Transverse colon (tissue), 4 donors: ENCODE measurements around the gene TACC2. TPM values are rescaled to one million over a fixed set of nuclear protein-coding genes. Genes with fewer than 3 reads are reported as not detected.
A peak's percentile ranks its signal among the peaks of the same experiment; 100 is the strongest.
"Not testable (repeated sequence)": the region's sequence is repeated elsewhere in the genome, so short reads cannot be mapped to it uniquely, and the experiment has no call there.

Experiments
- DNase-seq: peaks from one replicate; pipeline ENCODE4 v3.0.0-alpha.2; 2019
- H3K27ac ChIP-seq, 4 donors: fragments of 200-600 bp; sonication (generic); 2 replicates each; pipeline ENCODE4 v1.5.1; 2016 to 2018; ENCODE audit warnings: inconsistent platforms in 4 of 4
- H3K27me3 ChIP-seq: fragments of 200-600 bp; sonication (generic); 2 replicates; pipeline ENCODE4 v1.5.1; 2017; ENCODE audit warnings: inconsistent platforms
- H3K36me3 ChIP-seq, 4 donors: fragments of 200-600 bp; sonication (generic); 2 replicates each; pipeline ENCODE4 v1.5.1; 2017 to 2019; ENCODE audit warnings: inconsistent platforms in 4 of 4
- H3K4me1 ChIP-seq, 4 donors: fragments of 200-600 bp; sonication (generic); 2 replicates each; pipeline ENCODE4 v1.5.1; 2017 to 2020; ENCODE audit warnings: inconsistent platforms in 4 of 4
- H3K4me3 ChIP-seq, 4 donors: fragments of 200-600 bp; sonication (generic); 1 replicate in 1 of 4; 2 replicates in 3 of 4; pipeline versions ENCODE4 v1.5.1 to v1.6.1; 2017 to 2019; ENCODE audit warnings: inconsistent platforms in 4 of 4
- H3K9me3 ChIP-seq, 2 donors: fragments of 200-600 bp; sonication (generic); 2 replicates each; pipeline ENCODE4 v1.5.1; 2017 to 2019; ENCODE audit warnings: inconsistent platforms in 2 of 2
- CTCF ChIP-seq, 5 experiments: fragments of 200-600 bp in 3 of 5; fragments of 450-650 bp in 2 of 5; sonication (generic) in 3 of 5; IDR thresholded peaks; 1 replicate in 2 of 5; 2 replicates in 3 of 5; pipeline ENCODE4 v1.5.1; 2016 to 2017; ENCODE audit warnings: antibody characterized with exemption in 5 of 5, inconsistent platforms in 3 of 5, mild to moderate bottlenecking in 2 of 5, moderate library complexity in 1 of 5
- EP300 ChIP-seq: sonication (generic); formaldehyde crosslinking; IDR thresholded peaks from one replicate; pipeline ENCODE4 v1.6.1; 2017; ENCODE audit warnings: antibody characterized with exemption, low read depth
- POLR2A ChIP-seq: fragments of 450-650 bp; IDR thresholded peaks from one replicate; pipeline ENCODE4 v1.6.1; 2016; ENCODE audit warnings: antibody characterized with exemption, mild to moderate bottlenecking, moderate library complexity
- POLR2AphosphoS5 ChIP-seq, 3 donors: sonication (generic); formaldehyde crosslinking; IDR thresholded peaks; one replicate each; pipeline ENCODE4 v1.6.1; 2016; ENCODE audit warnings: antibody characterized with exemption in 3 of 3
- WGBS, 2 donors: methylation state at CpG; one replicate each; pipeline ENCODE4 v1.1.5; 2018; ENCODE audit warnings: low coverage in 1 of 2; 5-methylcytosine and 5-hydroxymethylcytosine counted together
- in situ Hi-C, 4 donors: fragments of 200-750 bp; cut with MboI; loops; one replicate each; pipeline versions ENCODE4 v1.15.0 to v1.15.1; 2017; ENCODE audit warnings: low sequenced_read_pairs in 3 of 4, low pct_ligation_motif_present in 1 of 4, low pct_unique_long_range_greater_than_20kb in 1 of 4
- intact Hi-C: fragments of 100-400 bp; cut with DNase I; formaldehyde crosslinking; loops from one replicate; pipeline ENCODE4 v1.15.1; 2023; ENCODE audit warnings: low total_unique reads
- total RNA-seq, 4 donors: library from RNA; depleted of rRNA; stranded (reverse); fragments of >200 nt; gene quantifications; one replicate each; pipeline ENCODE4 v1.1.0, GENCODE V29; 2016

The TACC2 gene
- total RNA-seq, 4 donors from 2014 or later = 65.9 to 178 (median 101) TPM

- Histone ChIP-seq H3K9me3 (no peaks in the 10 kb centered on the region), H3K27me3 (no peaks in the 10 kb centered on the region), H3K36me3 (no peaks in the 10 kb centered on the region), H3K4me3 (no peak overlapping the region), H3K27ac (no peak overlapping the region), H3K4me1 (peaks cover 0 to 16% (median 14%) of the 10 kb centered on the region in 4 donors)
- no peak for TF ChIP-seq CTCF (IDR thresholded peaks at IDR 0.05)
- no peak for TF ChIP-seq POLR2A
- TF ChIP-seq EP300 = no peak
- TF ChIP-seq POLR2AphosphoS5 (IDR thresholded peaks at IDR 0.05) = no peak
- DNase-seq = no peak
- intact Hi-C loops = no loop called here
- in situ Hi-C loops = no loop called here
- 83% methylated on average over 5 of the region's 5 CpGs; no CpG with 5 or more reads in 1 of the 2 donors for WGBS, 2 donors
Measured at GRCh38 chr10:122012731-122013130, 23.8 kb downstream of the TACC2 start.

- 69% methylated on average over 8 of the region's 8 CpGs; no CpG with 5 or more reads in 1 of the 2 donors for WGBS, 2 donors
- DNase-seq = no peak
- no peaks in the 10 kb centered on the region for H3K9me3 ChIP-seq
- intact Hi-C loops (no loop called here), in situ Hi-C loops (no loop called here)
- H3K4me1 ChIP-seq = peaks cover 0 to 19% (median 18%) of the 10 kb centered on the region in 4 donors
- no peaks in the 10 kb centered on the region for H3K27me3 ChIP-seq
- no peak overlapping the region for H3K4me3 ChIP-seq
- TF ChIP-seq EP300 (no peak), POLR2A (no peak), CTCF (IDR thresholded peaks at IDR 0.05) (no peak), POLR2AphosphoS5 (IDR thresholded peaks at IDR 0.05) (no peak)
- H3K36me3 ChIP-seq = no peaks in the 10 kb centered on the region
- no peak overlapping the region for H3K27ac ChIP-seq
Measured at GRCh38 chr10:122013311-122013780, 24.4 kb downstream of the TACC2 start.

GRCh38 chr10:122014652-122015248 lies 25.8 kb downstream of the TACC2 start:
- no peaks in the 10 kb centered on the region for H3K27me3 ChIP-seq
- TF ChIP-seq CTCF (IDR thresholded peaks at IDR 0.05) (no peak), POLR2A (no peak), EP300 (no peak), POLR2AphosphoS5 (IDR thresholded peaks at IDR 0.05) (no peak)
- peaks cover 0 to 28% (median 19%) of the 10 kb centered on the region in 4 donors for H3K4me1 ChIP-seq
- peak overlapping the region; percentile 67 to 75 (median 72) for H3K27ac ChIP-seq
- WGBS, 2 donors = 22 to 47% methylated on average over 3 of the region's 3 CpGs
- DNase-seq = peak; percentile 39
- H3K4me3 ChIP-seq = no peak overlapping the region
- H3K9me3 ChIP-seq = no peaks in the 10 kb centered on the region
- in situ Hi-C loops (no loop called here), intact Hi-C loops (no loop called here)
- H3K36me3 ChIP-seq = no peaks in the 10 kb centered on the region

GRCh38 chr10:122017926-122018325 lies 29.0 kb downstream of the TACC2 start:
- H3K4me3 ChIP-seq, H3K9me3 ChIP-seq, in situ Hi-C loops, DNase-seq, H3K36me3 ChIP-seq, intact Hi-C loops, H3K27me3 ChIP-seq: not testable (repeated sequence)
- Histone ChIP-seq H3K27ac (peak overlapping the region; percentile 84 to 92 (median 86)), H3K4me1 (peaks cover 0 to 35% (median 28%) of the 10 kb centered on the region in 4 donors)
- WGBS, 2 donors = 56 to 67% methylated on average over 4 of the region's 4 CpGs

GRCh38 chr10:122018491-122018890 lies 29.5 kb downstream of the TACC2 start:
- H3K4me1 ChIP-seq = peaks cover 0 to 35% (median 28%) of the 10 kb centered on the region in 4 donors
- no peaks in the 10 kb centered on the region for H3K27me3 ChIP-seq
- no peaks in the 10 kb centered on the region for H3K9me3 ChIP-seq
- H3K27ac ChIP-seq = peak overlapping the region; percentile 84 to 92 (median 86)
- in situ Hi-C loops (no loop called here), intact Hi-C loops (no loop called here)
- no peak for DNase-seq
- 24 to 28% methylated on average over 5 to 7 of the region's 7 CpGs for WGBS, 2 donors
- no peaks in the 10 kb centered on the region for H3K36me3 ChIP-seq
- H3K4me3 ChIP-seq = peak overlapping the region in 3 of 4 donors; percentile 17 to 43 (median 32)
- TF ChIP-seq POLR2AphosphoS5 (IDR thresholded peaks at IDR 0.05) (peak in 1 of 3 donors; percentile 20), CTCF (IDR thresholded peaks at IDR 0.05) (no peak)
